GM12874 (cell line): ENCODE measurements around the gene EPHA4.

Experiments used
- CTCF ChIP-seq: IDR thresholded peaks from 2 replicates; pipeline ENCODE4 v1.5.1; 2011; ENCODE audit warnings: low read depth, mild to moderate bottlenecking, control low read depth, low read length, moderate library complexity; ENCODE audit not compliant: insufficient read depth

The EPHA4 gene

GRCh38 chr2:221480821-221481220 lies 91.3 kb downstream of the EPHA4 start:
- TF ChIP-seq CTCF = no peak

- TF ChIP-seq CTCF = no peak
Observed at GRCh38 chr2:221480163-221480562, 91.9 kb downstream of the EPHA4 start.

GRCh38 chr2:221478485-221478863 lies 93.6 kb downstream of the EPHA4 start:
- TF ChIP-seq CTCF = no peak

GRCh38 chr2:221477714-221478484 lies 94.2 kb downstream of the EPHA4 start:
- no peak for TF ChIP-seq CTCF

GRCh38 chr2:221476195-221476594 lies 95.9 kb downstream of the EPHA4 start:
- no peak for TF ChIP-seq CTCF

- no peak for TF ChIP-seq CTCF
Observed at GRCh38 chr2:221473451-221473850, 98.7 kb downstream of the EPHA4 start.

- no peak for TF ChIP-seq CTCF
Observed at GRCh38 chr2:221468317-221468716, 103.8 kb downstream of the EPHA4 start.

- TF ChIP-seq CTCF = no peak
Observed at GRCh38 chr2:221467610-221468009, 104.5 kb downstream of the EPHA4 start.
